Stimulated activated CD4-positive, alpha-beta T cell treated with anti-CD3 and anti-CD28 coated beads, TNF-alpha, amount 100 ng/mL, for 48 hours (primary cell): ENCODE data around the gene ABCC1.

ENCODE experiments used
- DNase-seq, 3 donors: peaks; one replicate each; pipeline ENCODE4 v3.0.0-alpha.2; 2020; ENCODE audit warnings: low read depth in 3 of 3

The ABCC1 gene

DNA sequence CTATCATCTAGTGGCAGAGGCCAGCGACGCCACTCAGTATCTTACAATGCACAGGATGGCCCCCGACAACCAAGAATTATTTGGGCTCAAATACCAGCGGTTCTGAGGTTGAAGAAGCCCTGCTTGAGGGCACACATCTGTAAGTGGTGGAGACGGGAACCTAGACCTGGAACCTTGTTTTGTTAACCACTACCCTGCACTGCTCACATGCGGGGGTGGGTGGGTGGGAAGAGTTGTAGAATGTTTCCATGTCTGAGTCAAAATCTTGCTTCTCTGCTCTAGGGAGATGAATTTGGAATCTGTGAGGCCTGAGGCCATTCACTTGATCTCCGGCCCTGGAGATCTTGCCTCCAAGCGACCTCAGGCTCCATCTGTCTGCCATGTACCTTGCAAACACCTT lies 44.1 kb downstream of the ABCC1 start:
- DNase-seq = no peak

DNA sequence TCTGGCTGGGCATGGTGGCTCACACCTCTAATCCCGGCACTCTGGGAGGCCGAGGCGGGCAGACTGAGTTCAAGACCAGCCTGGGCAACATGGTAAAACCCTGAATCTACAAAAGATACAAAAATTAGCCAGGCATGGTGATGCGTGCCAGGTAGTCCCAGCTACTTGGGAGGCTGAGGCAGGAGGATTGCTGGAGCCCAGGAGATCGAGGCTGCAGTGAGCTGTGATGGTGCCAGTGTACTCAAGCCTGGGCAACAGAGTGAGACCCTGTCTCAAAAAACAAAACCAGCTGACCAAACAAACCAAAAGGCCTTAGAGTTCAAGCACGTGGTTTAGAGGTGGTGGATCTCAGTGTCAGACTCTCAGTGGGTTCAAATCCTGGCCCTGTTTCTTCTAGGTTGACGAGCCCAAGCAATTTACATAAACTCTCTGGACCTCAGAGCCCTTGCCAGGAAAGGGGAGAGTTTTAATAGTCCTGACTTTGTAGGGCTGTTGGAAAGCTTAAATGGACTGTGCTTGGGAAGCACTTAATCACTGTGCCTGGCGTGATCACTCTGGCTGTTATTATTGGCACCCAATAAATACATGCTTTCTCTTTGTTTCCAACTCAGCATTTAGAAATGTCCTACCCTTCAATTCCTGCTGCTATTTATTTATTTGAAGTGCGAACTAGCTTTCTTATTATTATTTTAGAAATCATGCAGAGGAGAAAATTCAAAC lies 44.7 kb downstream of the ABCC1 start:
- no peak for DNase-seq

DNA sequence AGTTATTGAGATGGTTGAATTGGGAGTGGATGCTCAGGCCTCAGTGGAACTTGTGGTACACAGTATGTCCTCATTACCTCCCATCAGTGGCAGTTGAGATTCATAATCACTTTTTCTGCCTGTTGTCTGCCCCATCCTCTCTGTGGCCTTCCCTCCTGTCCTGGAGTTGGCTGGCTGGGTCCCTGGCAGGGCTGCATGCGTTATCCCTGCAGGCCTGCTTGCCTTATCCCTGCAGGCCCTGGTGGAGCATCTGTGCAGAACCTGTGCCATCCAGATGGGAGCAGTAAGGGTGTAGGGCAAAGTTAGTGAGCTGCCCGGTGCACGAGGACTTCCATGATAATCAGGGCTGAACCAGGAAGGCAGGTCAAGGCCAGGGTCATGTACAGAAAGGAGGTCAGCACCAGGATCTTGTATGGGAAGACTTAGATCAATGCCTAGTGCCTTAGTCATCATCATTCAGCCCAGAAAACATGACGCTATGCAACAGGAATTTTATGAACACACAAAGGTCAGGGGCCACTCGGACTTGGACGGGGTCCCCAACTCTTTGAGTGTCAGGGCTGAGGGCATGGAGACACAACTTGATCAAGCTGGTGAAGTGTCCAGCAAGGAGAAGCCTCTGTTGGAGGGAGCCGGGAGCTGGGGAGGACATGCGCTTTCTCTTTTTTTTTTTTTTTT lies 47.2 kb downstream of the ABCC1 start:
- DNase-seq = no peak

DNA sequence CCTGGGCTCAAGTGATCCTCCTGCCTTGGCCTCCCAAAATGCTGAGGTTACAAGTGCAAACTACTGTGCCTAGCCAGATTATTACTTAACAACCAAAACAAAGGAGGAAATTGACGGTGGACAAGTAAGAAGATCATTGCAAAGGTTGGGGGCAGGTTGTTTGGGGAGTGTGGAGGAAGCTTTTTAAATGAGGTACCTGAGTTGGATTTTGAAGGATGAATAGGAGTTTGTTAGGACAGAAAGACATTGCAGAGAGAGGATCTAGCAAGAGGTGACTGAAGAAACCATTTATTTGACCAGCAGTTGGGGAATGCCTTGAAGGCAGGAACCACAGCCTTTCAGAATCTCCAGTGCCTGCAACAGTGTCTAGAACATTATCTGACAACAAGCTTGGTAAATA lies 51.3 kb downstream of the ABCC1 start:
- DNase-seq = no peak

DNA sequence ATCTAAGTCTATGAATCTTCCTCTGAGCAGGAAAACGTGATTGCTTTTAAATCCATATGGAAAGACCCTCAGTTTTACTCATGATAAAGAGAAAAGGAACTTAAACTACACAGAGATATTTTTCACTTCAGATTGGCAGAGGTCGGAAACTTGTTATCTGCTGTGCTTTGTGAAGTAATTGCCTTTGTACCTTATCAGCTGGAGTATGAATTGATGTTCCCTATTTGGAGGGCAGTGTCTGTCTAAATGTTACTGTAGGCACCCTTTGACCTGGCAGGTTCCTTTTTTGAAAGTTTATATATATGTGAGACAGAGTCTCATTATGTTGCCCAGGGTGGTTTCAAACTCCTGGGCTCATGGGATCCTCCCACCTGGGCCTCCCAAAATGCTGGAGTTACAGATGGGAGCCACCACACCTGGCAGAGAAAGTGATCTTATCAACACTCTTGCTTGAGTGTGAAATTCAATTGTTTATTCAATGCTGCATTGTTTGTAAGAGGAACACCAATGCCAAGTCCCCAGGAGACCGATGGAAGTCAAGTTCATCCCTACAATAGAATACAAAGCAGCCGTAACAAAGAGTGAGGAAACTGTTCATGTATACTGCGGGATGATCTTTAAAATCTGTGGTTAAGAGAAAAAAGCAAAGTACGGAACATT lies 52.3 kb downstream of the ABCC1 start:
- DNase-seq = no peak

DNA sequence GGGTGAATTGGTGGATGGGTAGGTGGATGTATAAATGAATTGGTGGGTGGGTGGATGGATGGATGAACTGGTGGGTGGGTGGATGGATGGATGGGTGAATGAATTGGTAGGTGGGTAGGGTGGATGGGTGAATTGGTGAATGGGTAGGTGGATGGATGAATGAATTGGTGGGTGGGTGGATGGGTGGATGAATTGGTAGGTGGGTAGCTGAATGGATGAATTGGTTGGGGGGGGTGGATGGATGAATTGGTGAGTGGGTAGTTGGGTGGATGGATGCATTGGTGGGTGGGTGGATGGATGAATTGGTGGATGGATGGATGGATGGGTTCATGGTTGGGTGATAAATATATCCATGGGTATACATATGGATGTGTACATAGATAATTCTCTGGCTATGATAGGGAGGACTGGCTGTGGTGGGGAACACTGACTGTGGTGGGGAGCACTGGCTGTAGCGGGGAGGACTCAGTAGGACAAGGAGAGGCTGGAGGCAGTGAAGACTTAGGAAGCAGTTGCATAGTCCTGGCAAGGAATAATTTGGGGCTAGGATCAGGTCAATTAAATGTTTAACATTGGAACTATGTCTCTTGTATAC lies 54.4 kb downstream of the ABCC1 start:
- DNase-seq = no peak

DNA sequence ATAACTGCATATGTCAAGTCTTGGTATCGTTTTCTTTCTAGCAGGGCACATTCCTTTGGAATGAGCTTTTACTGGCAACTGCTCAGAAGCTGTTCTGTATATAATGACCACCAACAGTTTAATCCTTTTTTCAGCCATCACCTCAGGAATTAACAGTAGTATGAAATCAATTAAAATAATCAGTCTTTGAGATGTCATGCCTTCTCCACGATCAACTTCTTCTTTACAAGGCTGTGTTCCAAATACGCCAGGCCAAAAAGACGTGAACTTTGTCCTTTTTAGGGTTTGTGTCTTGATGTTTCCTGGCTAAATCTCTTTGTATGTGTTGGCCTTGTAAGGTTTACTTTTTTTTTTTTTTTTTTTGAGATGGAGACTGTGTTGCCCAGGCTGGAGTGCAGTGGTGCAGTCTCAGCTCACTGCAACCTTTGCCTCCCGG lies 54.9 kb downstream of the ABCC1 start:
- no peak for DNase-seq

DNA sequence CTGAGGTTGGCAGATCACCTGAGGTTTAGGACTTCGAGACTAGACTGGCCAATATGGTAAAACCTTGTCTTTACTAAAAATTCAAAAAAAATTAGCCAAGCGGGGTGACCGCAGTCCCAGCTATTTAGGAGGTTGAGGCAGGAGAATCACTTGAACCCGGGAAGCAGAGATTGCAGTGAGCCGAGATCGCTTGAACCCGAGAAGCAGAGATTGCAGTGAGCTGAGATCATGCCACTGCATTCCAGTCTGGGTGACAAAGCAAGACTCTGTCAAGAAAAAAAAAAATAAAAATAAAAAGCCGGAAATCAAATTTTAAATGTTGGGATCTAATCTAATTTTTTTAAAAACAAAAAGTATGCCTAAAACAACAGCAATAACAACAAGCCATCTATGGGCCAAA lies 56.3 kb downstream of the ABCC1 start:
- no peak for DNase-seq

DNA sequence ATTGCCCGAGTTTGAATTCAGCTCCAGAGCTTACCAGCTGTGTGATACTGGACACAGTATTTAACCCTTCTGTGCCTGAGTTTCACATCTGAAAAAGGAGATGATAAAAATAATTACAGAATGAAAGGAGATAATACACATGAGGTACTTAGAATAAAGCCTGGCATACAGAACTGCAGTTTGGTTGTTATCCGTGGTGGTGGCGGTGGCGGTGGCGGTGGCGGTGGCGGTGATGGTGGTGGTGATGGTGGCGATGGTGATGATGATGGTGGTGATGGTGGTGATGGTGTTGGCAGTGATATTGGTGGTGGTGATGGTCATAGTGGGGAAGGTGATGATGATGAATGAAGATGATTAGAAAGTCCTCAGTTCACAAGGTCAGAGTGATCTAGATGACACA lies 57.2 kb downstream of the ABCC1 start:
- DNase-seq = no peak

DNA sequence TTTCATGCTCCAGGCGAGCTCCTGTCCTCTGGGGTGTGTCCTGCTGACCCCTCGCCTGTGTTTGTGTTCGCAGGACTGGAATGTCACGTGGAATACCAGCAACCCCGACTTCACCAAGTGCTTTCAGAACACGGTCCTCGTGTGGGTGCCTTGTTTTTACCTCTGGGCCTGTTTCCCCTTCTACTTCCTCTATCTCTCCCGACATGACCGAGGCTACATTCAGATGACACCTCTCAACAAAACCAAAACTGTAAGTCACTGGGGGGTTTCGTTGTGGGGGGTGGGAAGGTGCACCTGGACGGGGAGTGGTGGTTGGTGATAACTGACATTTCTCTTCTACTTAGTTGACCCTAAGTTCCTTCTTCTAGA lies 58.3 kb downstream of the ABCC1 start:
- DNase-seq = no peak

DNA sequence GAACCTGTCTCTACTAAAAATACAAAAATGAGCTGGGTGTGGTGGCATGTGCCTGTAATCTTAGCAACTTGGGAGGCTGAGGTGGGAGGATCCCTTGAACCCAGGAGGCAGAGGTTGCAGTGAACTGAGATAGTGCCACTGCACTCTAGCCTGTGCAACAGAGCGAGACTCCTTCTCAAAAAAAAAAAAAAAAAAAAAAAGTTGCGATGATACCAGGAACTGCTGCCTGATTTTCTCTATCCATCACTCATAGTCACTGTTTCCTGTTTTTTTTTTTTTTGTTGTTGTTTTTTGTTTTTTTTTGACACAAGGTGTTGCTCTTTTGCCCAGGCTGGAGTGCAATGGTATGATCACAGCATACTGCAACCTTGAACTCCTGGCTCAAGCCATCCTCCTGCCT lies 59.2 kb downstream of the ABCC1 start:
- no peak for DNase-seq

DNA sequence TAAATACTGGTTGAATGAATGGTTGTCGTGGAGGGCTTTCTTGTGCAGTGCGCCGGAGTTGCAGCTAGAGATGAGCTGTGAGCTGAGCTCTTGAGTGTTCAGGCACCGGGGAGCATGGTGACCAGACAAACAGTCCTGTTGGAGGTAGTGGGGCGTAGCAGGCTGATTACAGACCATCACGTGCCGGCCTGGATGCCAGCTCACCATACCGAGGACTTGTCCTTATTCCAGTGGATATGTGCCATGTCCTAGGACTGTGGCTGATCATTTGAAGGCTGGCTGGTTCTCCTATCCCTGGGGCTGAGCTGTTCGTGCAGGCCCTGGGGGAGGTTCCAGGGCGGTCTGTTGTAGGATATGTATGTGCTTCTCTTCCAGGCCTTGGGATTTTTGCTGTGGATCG lies 60.0 kb downstream of the ABCC1 start:
- no peak for DNase-seq

DNA sequence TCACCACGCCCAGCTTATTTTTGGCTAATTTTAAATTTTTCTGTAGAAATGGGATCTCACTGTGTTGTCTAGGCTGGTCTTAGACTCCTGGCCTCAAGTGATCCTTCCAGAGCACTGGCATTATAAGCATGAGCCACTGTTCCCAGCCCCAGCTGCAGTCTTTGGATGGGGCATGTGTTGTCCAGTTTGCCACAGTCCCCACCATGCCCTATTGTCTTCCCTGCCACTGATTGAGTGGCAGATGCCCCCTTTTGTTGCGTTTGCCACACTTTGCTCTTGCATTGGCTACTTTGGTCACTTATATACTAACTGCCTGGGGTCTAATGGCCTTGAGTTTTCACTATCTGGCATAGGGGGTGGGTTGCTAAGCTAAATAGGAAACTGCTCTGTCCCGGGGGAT lies 60.8 kb downstream of the ABCC1 start:
- DNase-seq = no peak

DNA sequence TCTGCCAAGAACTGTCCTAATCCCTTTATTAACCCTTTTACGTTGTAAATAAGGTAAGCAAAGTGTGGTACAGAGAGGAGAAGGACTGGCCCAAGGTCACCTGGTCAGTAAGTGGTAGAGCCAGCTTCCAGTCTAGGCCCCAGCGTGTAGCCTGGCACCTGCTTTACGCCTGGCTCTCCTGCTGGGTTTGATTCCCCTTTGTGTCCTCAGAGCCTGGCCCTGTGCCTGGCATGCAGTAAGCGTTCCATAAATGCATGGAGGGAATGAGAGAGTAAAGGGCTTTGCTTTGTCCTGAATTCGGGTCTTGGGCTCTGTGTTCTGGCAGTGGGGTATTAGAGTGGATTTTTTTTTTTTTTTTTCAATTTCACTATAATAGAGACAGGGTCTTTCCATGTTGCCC lies 62.7 kb downstream of the ABCC1 start:
- DNase-seq = no peak

DNA sequence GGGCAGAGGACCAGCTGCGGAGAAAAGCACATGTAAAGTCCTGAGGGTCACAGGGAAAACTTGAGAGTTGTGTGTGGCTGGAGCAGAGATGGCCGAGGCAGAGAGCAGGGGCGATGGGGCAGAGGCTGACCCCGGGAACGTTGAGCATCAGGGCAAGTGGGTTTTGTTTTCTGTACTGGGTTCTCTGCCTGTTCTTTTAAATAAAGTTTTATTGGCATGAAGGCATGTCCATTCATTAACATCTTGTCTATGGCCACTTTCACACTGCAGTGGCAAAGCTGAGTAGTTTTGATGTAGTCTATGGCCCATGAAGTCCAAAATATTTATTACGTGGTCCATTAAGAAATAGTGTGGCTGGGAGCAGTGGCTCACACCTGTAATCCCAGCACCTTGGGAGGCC lies 64.4 kb downstream of the ABCC1 start:
- no peak for DNase-seq

DNA sequence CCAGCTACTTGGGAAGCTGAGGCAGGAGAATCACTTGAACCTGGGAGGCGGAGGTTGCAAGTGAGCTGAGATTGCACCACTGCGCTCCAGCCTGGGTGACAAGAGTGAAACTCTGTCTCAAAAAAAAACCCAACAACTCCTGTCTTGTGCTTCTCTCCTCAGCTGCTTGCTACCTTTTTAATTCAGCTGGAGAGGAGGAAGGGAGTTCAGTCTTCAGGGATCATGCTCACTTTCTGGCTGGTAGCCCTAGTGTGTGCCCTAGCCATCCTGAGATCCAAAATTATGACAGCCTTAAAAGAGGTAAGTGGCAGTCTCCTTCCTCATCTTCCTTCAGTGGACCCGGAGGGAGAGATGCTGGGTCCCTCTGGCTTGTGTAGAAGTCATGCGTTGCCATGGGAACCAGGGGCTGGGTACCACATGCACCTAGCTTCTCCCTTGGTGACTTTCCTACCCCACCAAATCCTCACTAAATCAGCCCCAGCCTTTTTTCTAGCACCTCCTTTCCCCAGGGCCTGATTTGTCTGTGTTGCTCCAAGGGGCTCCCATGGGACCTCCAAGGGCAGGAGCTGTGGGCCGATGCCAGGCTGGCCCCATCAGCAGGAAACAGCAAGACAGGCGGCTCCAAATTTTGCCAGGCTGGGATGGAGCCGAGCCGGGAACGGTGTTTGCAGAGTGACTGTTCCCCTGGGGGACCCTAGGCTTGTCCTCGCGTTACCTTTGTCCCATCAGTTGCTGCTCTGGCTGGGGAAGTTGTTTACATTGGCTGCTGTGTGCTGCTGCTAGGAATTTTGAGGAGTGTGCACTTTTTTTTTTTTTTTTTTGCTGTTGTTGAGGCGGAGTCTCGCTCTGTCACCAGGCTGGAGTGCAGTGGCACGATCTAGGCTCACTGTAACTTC lies 65.2 kb downstream of the ABCC1 start:
- no peak for DNase-seq

DNA sequence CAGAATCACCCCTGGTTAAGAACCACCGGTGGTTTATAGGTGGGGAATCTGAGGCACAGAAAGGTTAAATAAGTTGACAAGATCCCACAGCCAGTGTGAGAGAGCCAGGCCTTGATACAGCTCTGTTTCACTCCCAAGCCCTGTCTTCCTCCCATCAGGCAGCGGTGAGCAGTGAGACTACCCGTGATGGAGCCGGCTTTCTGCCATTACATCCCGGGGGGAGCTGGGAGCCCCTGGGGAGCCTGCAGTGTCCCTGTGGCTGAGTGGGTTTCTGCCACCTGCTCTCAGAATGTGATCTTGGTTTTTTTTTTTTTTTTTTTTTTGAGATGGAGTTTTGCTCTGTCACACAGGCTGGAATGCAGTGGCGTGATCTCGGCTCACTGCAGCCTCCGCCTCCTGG lies 66.4 kb downstream of the ABCC1 start:
- DNase-seq = no peak

DNA sequence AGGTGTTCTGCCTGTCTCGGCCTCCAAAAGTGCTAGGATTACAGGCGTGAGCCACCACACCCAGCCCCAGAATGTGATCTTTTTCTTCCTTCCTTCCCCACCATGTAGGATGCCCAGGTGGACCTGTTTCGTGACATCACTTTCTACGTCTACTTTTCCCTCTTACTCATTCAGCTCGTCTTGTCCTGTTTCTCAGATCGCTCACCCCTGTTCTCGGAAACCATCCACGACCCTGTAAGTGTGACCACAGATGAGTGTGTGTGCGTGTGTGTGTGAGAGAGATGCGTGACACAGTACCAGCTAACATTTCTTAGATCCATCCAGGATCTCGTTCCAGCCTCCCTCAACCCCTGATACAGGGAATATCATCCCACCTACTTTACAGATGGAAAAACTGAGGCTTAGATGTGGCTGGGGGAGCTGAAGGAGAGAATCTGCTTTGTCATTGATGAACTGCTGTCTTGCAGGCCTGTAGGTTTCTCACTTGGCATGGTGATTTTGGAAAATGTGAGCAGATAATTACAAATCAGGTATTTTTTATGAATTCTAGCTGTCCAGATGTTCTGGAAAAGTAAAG lies 67.1 kb downstream of the ABCC1 start:
- peak in 1 of 3 donors; percentile 8 for DNase-seq

DNA sequence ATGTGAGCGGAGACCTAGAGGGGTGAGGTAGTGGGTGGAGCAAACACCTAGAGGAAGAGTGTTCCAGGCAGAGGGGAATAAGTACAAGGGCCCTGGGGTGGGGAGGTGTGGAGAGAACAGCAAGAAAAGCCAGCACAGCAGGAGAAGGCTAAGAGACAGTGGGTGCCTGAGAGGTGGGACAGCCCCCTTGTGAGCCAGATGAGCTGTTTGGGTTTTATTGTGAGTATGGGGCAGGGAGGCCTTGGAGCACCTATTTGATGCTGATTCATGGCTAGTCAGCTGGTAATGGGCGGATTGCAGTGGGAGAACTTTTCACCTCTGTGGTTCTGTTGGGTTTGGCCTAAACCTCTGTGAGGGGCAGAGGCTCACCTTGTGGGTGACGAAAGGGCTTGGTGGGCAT lies 68.4 kb downstream of the ABCC1 start:
- DNase-seq = no peak

DNA sequence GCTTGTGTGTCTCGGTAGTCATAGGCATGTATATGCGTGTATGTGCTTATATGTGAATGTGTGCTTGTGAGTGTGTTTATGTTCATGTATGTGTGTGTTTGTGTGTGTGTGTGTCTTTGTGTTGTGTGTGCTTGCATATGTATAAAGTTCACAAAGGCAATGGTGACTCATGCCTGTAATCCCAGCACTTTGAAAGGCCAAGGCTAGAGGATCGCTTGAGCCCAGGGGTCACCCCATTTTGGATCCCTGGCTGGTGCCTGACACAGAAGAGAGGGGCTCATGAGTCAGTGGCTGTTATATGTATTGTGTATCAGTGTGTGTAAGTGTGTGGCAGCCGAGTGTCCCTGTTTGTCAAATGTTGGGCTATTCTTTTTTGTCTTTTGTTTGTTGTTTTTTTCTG lies 69.3 kb downstream of the ABCC1 start:
- no peak for DNase-seq

DNA sequence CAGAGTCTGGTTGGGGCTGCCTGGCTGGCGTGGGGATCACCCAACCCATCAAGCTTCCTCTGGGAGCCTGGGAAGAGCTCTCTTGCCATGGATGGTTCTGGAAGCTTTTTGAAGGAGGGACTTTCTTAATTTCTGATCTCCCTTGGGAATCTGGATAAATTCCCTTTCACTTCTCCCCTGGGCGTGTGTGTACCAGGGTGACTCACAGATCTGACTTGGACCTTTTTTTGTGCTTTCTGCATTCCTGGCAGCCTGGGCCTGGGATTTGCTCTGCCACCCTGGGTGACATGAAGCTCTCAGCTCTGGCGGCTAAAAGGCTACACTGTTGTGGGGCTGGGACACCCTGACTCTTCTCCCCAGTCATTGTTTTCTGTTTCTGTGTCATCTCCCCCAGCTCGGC lies 70.1 kb downstream of the ABCC1 start:
- no peak for DNase-seq

DNA sequence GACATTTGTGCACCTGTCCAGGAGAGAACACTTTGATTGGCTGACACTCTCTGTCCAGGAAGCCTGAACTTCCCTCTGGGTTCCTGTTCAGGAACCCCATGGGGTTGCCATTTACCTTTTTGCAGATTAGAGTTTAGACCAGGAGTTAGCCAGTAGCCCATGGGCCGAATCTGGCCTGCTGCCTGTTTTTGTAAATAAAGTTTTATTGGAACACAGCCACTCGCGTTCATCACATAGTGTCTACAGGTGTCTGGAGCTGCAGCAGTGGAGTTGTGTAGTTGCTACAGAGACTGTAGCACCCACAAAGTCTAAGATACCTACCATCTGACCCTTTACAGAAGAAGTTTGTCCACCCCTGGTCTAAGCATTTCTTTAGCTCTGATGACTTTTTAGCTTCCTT lies 70.9 kb downstream of the ABCC1 start:
- DNase-seq = no peak
